Breast epithelium (tissue), 3 donors: Measurements from ENCODE around the gene MYO5B.

Experiments
- POLR2A ChIP-seq: fragments of 450-650 bp; IDR thresholded peaks from one replicate; pipeline ENCODE4 v1.6.1; 2016; ENCODE audit warnings: antibody characterized with exemption, mild to moderate bottlenecking, moderate library complexity
- POLR2AphosphoS5 ChIP-seq, 3 donors: sonication (generic); formaldehyde crosslinking; IDR thresholded peaks; one replicate each; pipeline ENCODE4 v1.6.1; 2017; ENCODE audit warnings: antibody characterized with exemption in 3 of 3
- TF ChIP-seq, protein P1 (sequence below), 3 donors: fragments of 450-650 bp; IDR thresholded peaks; one replicate each; pipeline ENCODE4 v1.5.1; 2016 to 2017; ENCODE audit warnings: antibody characterized with exemption in 3 of 3, mild to moderate bottlenecking in 3 of 3, moderate library complexity in 3 of 3

DNA sequence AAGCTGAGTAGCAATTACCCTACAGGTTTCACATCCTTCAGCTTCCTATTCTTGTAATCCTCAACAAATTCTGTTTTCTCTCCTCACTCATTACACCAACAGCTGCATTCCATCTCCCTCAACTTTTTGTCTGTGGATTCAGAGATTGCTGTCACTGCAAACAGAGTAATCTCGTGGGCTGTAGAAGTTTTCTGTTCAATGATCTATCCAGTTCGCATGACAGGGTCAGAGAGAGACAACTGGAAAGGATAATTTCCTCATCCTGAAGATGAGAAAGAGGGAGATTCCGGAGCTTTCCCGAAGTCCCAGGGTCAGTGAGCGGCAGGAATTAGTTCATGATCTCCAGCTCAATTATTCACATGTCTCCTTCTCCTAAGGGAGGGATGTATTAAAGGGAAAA, 75.7 kb downstream of the MYO5B start:
- TF ChIP-seq, protein P1, sequence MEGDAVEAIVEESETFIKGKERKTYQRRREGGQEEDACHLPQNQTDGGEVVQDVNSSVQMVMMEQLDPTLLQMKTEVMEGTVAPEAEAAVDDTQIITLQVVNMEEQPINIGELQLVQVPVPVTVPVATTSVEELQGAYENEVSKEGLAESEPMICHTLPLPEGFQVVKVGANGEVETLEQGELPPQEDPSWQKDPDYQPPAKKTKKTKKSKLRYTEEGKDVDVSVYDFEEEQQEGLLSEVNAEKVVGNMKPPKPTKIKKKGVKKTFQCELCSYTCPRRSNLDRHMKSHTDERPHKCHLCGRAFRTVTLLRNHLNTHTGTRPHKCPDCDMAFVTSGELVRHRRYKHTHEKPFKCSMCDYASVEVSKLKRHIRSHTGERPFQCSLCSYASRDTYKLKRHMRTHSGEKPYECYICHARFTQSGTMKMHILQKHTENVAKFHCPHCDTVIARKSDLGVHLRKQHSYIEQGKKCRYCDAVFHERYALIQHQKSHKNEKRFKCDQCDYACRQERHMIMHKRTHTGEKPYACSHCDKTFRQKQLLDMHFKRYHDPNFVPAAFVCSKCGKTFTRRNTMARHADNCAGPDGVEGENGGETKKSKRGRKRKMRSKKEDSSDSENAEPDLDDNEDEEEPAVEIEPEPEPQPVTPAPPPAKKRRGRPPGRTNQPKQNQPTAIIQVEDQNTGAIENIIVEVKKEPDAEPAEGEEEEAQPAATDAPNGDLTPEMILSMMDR (IDR thresholded peaks at IDR 0.05) = no peak
- no peak for TF ChIP-seq POLR2A
- TF ChIP-seq POLR2AphosphoS5 (IDR thresholded peaks at IDR 0.05) = no peak
